ENCODE results near the gene VSIR.

The VSIR gene

DNA sequence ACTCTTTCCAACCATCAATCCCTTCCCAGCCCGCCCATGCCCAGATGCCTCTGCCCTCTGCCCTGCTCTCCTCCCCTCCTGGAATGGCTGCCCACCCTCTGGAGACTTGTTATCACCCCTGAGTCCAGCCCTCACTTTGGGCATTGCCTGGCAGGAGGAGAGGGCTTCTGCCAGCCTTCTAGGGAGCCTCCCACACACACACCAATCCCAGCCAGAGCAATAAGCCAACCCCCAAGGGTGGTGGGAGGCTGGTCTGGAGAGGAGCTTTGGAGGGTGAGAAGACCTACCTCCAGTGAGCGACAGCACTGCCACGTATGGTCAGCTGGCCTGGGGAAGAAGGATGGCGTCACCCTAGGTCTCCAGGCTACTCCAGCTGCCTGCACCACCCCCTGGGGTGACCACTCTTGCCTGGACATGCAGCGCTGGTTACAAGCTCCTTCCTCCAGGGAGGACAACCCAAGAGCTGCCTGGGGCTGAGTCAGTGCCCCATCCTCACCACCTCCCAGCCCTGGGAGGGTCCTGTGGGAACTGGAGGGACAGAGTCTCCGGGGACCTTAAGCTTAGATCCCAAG, 62.2 kb downstream of the VSIR start:
- no peak for DNase-seq

DNA sequence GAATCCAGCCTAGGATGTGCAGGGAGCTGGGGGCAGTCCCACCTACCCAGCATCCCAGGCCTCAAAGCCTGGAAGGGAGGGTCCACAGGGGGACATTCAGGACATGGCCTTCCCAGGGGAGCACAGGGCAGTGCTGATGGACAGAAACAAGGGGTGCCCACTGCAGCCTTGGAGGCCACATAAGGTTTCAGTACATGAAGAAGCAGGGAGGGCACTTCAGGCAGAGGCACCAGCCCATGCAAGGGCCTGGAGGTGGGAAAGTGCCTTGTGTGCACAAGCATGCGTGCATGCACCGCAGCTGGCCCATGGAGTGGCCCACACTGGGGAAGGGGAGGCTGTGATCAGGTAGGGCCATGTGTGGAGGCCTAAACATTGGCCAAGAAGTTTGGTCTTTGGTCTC, 62.8 kb downstream of the VSIR start:
- no peak for DNase-seq

DNA sequence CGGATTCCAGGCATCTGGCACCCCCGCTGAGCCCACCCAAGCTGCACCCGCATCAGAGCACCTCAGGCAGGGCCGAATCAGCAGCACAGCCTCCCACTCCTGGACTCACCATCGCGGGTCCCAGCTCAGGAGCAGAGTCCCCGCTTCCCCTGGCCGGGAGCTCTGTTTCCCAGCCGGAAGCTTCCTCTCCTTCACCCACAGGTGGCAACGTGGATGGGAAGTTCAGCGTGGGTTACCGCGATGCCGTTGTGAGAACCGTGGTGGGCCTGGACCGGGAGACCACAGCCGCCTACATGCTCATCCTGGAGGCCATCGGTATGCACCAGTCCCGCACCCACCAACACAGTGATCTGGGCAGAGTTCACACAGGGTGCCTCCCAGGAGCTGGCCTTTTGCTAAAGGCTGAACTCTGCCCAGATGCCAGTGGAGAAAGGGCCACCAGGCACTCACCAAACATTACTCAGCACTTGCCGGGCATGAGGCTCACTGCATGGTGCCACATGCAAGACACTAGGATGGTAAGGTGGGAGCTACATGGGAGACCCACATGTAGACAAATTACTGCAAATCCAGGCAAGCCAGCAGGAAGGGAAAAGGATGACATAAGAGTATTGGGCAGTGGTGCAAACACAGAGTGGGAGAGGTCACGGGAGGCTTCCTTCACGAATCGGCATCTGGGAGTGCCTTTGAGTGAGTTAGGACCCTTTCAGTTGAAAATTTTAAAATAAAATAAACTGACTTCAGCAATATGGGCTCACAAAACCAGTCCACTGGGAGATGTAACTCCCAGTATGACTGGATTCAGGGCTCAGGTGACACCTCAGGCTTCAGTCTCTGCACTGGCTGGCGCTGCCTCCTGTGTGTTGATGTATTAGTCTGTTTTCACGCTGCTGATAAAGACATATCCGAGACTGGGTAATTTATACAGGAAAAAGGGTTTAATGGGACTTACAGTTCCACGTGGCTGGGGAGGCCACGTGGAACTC, 64.1 kb downstream of the VSIR start:
- DNase-seq: no peak

DNA sequence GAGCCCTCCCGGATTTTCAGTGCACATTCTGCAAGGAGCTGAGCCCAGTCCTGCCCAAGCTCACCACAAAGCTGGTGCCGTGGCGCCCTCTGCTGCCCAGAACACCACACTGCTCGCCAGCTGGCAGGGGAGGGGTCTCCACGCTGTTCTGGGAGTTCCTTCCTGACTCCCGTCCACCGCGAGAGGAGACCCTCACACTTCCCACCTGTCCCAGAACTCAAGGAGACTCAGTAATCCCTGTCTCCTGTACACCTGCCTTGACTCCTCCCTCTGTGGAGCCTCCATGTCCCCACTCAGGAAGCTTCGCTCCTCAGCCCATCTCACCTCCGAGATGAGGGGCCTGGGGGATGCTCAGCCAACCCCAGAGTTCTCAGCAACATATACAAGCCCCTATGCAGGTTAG, 65.0 kb downstream of the VSIR start:
- DNase-seq: peak; percentile 71

DNA sequence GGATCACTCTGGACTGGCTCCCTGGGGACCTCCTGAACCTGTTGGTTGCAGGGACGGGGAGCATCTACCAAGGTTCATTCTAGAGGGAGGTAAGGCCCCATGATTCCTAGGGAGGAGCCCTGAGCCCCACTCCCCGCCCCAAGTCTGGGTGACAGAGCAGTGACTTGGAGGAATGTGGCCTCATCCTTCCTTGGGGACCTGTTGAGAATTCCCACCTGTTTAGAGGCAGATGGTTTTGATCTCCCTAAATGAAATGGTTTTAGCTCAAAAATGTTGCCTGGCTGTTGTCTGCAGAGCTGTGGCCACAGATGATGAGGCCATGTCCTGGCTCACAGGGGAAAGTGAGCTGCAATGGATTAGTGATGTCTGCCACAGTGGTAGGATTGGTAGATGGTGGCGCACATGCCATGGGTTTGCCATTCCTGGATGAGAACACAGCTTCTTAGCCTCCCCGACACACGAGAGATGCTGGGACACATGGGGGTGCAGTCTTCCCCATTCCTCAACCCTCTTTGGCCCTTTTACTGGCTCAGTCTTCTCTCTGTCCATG, 66.0 kb downstream of the VSIR start:
- DNase-seq: no peak

DNA sequence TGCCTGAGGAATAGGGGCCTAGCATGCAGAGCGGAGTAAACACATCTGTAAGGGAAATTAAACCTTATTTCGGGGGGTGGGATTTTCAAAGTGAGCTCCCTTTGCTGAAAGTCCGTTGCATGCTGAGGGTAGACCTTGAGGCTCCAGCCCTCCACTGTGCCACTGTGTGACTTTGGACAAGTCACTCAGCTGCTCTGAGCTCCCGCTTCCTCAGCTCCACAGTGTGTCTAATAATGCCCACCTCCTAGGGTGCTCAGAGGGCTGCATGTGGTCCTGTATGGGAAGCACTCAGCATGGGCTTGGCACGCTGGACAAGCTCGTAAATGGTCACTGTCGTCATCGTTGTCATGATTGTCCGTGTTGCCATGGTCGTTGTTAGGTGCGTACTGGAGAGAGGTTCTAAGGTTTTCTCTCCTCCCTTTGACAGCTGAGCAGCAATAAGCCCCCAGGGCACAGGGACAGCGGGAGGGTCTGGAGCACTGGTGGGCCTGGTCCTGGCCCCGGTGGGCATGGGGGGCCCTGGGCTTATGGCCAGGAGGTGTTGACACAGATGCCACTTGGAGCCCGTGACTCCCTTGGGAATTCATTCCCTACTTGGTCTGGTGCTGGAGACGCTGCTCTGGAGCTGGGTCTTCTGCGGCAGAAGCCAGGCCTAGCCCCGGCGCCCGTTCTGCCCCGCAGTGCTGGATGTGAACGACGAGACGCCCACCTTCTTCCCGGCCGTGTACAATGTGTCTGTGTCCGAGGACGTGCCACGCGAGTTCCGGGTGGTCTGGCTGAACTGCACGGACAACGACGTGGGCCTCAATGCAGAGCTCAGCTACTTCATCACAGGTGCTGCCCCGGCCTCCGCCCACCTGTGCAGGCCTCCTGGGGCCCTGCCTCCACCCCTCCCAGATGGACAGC, 66.9 kb downstream of the VSIR start:
- DNase-seq: no peak

DNA sequence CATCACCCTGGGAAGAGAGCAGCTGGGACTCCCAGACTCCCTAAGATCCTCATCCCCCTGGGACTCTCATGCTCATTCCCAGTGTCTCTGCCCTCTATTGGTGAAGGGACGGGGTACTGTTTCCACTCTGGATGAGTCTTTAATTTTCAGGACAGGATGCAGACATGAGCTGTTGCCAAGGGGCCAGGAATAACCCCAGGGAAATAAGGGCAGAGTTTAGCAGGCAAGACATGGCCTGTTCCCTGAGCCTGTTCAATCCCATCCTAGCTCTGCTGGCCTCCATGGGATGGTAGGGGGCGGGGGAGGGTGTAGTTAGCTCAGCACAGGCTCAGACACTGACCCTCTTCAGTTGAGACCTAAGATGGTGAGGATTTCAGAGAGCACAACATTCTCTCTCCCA, 67.7 kb downstream of the VSIR start:
- no peak for DNase-seq

DNA sequence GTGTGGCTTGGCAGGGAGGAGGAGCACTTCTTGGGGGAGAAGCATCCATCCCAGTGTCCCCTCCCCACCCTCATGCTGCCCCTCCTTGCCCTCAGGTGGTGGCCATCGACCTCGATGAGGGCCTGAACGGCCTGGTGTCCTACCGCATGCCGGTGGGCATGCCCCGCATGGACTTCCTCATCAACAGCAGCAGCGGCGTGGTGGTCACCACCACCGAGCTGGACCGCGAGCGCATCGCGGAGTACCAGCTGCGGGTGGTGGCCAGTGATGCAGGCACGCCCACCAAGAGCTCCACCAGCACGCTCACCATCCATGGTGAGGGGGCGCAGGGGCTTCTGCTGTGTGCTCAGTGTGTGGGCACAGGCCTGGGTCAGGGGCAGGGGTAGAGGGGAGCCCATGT, 68.5 kb downstream of the VSIR start:
- DNase-seq: no peak

DNA sequence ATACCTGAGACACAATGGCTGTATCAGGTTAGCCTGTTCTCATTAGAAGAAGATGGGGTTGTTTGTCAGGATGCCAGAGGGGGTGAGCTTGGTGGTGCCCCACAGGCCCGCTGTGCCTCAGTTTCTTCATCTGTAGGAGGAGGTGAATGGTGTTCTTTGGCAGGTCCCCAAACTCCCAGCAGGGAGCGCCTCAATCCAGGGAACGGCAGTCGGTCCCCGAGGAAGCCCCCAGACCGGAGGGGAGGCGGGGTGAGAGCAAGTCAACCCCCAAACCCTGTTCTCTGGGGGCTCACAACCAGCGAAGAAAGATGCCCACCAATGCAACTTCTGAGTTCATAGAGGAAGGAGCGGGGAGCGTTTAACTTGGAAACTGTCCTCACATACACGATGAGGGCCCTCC, 69.7 kb downstream of the VSIR start:
- DNase-seq: no peak

DNA sequence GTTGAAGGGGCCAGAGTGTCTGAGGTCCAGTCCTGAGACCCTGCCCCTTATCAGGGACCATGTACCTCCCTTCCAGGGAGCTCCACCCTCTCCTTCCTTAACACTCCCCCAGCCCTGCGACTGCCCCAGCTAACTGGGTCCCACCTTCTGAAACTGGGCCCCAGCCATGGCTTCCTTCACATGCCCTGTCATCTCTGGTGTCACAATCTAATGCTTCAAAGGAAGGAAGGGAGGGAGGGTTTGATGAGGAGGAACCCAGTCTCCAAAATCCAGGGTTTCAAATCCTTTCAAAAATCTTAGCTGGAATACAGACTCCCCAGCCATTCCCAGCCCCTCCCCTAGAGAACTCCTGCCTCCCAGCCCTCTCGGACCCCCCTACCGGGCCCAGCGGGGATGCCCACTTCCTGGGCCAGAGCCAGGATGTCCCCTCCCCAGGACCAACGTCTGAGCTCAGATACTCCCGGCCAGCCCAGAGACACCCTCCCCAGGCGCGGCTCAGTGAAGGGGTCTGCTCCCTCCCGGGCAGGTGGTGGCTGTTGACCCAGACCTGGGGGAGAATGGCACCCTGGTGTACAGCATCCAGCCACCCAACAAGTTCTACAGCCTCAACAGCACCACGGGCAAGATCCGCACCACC, 71.7 kb downstream of the VSIR start:
- no peak for DNase-seq

DNA sequence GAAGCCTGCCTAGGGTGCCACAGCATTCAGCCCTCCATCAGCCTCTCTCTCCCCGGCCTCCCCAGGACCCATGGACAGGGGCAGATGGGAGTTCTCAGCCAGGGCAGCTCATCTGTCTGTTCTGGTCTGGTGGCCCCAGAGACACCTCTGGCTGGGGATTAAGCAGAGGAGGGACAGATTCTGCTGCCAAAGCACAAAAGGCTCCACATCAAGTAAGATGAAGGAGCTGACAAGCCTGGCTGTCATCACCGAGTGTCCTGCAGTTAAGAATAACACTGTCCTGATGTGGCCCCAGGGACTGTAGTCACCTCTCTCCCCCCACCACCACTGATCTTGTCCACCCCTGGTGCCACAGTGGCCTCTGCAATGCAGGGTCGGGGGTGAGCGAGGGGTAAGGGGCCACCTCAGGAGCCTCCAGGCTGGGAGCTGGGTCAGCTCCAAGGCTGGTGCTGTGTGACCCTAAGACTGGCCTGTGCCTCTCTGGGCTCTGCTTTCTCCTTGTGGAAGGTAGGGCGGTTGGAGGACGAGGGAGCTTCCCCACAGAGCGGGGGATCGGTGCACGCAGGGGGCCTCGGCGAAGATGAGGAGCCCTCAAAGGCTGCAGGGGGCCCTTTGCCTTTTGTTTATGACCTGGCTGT, 72.5 kb downstream of the VSIR start:
- no peak for DNase-seq

DNA sequence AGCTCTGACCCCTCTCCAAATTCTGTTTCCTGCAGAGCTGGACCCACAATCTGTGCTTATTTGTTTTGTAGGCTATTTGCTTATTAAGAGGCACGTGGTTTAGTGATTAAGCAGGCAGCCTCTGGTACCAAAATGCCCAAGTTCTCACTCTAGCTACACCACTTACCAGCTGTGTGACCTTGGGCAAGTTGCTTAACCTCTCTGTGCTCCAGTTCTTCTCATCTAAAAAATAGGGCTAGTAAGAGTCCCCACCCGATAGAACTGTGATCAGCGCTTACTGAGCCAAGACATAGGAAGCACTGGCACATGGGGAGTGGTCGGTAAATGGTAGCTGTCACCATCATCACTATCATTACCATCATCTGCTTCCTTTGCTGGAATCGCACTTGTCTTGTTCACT, 74.6 kb downstream of the VSIR start:
- DNase-seq: no peak

DNA sequence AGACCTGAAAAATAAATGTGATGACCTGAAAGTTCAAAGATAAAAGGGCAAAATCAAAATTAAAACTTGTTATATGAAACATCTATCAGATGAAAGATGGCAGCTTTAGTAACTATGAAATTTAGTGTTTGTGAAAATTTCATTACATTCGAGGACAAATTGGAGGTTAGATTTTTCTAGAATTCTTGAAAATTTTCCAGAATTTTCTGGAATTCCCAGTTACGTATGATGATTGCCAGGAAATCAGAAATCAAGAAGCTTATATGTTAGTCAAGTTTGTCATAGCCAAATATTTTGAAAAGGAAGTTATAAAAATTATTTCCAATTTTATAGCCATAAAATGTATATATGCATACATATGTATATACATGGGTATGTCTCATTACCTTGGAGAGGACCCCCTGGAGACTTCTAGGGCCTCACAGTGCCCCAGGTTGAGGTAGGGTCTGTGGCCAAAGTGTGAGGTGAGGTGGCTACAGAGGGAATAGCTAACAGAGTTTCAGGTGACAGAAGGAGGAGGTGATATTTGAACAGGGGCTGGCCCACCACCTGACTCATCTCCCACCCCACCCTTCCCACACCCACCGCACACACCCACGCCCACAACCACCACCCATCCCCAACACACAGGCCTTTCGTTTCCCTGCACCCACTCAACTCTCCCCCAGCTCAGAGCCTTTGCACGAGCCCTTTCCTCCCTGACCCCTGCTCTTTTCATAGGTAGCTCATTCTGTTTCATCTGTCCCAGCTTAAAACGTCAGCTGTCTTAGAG, 75.2 kb downstream of the VSIR start:
- DNase-seq: peak; percentile 33

All from stimulated activated CD4-positive, alpha-beta T cell treated with anti-CD3 and anti-CD28 coated beads, Interleukin-12 subunit alpha, Interleukin-12 subunit beta, amount 100 ng/mL, for 4 hours (primary cell).